ENCODE data around the gene SELENOV.
A peak's percentile ranks its signal among the peaks of the same experiment; 100 is the strongest.

SELENOV gene

GRCh38 chr19:39554701-39555311 lies 39.9 kb downstream of the SELENOV start:
- ChIA-PET POLR2A (no interaction called here), CTCF (no interaction called here)
- no peak for TF ChIP-seq NFRKB (IDR thresholded peaks at IDR 0.05)
- TF ChIP-seq PKNOX1 (IDR thresholded peaks at IDR 0.05) = no peak
- no peak for TF ChIP-seq CTBP1 (IDR thresholded peaks at IDR 0.05; ENCODE audit: borderline replicate concordance)
- TF ChIP-seq ELF4 (IDR thresholded peaks at IDR 0.05) = no peak
- TF ChIP-seq HDGF (IDR thresholded peaks at IDR 0.05; ENCODE audit: borderline replicate concordance) = no peak
- no peak for TF ChIP-seq L3MBTL2 (conservative IDR thresholded peaks at IDR 0.05)
- TF ChIP-seq BHLHE40 (IDR thresholded peaks at IDR 0.05; ENCODE audit: borderline replicate concordance) = no peak
- TF ChIP-seq LEF1 (IDR thresholded peaks at IDR 0.05; ENCODE audit: borderline replicate concordance) = no peak
- no peak for TF ChIP-seq SUZ12 (IDR thresholded peaks at IDR 0.05)
- TF ChIP-seq FOXM1 (IDR thresholded peaks at IDR 0.05; ENCODE audit: borderline replicate concordance) = no peak
- no peak for TF ChIP-seq FOXA1 (IDR thresholded peaks at IDR 0.05)
- TF ChIP-seq TARDBP (IDR thresholded peaks at IDR 0.05) = no peak
- TF ChIP-seq ZNF384 (IDR thresholded peaks at IDR 0.05) = no peak
- no peak for TF ChIP-seq ARNT (IDR thresholded peaks at IDR 0.05)
- TF ChIP-seq FOXK2 (IDR thresholded peaks at IDR 0.05) = no peak
- TF ChIP-seq SP1 (IDR thresholded peaks at IDR 0.05) = no peak
- DNase-seq (ENCODE audit: extremely low spot score) = no peak

DNA sequence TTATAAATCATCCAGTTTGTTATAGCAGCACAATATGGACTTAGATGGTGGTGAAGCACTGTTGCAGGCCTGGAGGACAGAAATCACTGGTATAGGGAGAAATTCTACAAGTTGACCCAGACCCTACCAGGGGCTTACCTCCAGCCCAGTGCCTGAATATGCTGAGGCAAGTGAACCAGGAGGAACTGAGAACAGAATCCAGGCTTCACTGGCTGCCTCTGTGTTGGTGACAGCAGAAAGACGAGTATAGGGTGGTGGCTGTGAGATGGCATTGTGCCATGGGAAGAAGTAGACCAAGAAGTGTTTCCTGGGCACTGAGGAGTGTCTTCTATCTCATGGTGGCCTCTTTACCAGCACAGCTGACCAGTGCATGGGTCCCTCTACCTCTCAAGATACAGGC lies 40.9 kb downstream of the SELENOV start:
- no peak for DNase-seq (ENCODE audit: extremely low spot score)
- TF ChIP-seq LEF1 (IDR thresholded peaks at IDR 0.05; ENCODE audit: borderline replicate concordance) (no peak), ZNF384 (IDR thresholded peaks at IDR 0.05) (no peak), ARNT (IDR thresholded peaks at IDR 0.05) (no peak), CTBP1 (IDR thresholded peaks at IDR 0.05; ENCODE audit: borderline replicate concordance) (no peak), FOXA1 (IDR thresholded peaks at IDR 0.05) (no peak)
- POLR2A ChIA-PET = no interaction called here
- CTCF ChIA-PET = no interaction called here

- TF ChIP-seq FOXA1 (IDR thresholded peaks at IDR 0.05) (peak; percentile 60; the same call in 1 of the 2 replicates), PKNOX1 (IDR thresholded peaks at IDR 0.05) (peak; percentile 43; the same call in 1 of the 2 replicates), BHLHE40 (IDR thresholded peaks at IDR 0.05; ENCODE audit: borderline replicate concordance) (no peak), NFRKB (IDR thresholded peaks at IDR 0.05) (no peak), TARDBP (IDR thresholded peaks at IDR 0.05) (no peak), SUZ12 (IDR thresholded peaks at IDR 0.05) (no peak), LEF1 (IDR thresholded peaks at IDR 0.05; ENCODE audit: borderline replicate concordance) (no peak)
- POLR2A ChIA-PET = interaction anchor here (1.2 kb wide), 1 partner anchor 122 kb away, joined by 7 read pairs; the partner anchor contains the start of gene RPS16
- CTCF ChIA-PET = no interaction called here
- peak; percentile 29 for DNase-seq (ENCODE audit: extremely low spot score)
Measured at GRCh38 chr19:39557811-39558623, 43.1 kb downstream of the SELENOV start.

DNA sequence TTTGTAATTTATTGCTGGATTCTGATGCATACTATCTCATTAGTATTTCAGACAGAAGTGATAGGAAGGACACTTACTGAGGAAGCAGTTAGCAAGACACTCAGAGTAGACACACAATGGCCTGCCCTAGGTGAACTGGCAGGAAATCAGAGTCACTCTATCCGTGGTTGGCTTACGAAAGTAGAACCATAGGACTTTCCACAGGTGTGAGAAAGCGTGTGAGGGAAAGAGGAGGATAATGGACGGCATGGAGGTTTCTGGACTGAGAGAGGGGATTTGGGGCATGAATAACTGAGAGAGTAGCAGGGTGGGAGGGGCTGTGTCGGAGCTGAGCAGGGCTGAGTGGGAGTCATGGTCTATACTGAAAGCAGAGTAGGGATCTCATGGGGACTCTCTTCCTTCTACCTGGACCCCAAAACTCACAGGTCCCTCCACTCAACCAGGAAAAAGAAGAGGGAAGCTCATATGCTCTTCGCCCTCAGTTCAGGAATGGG lies 43.7 kb downstream of the SELENOV start:
- CTCF ChIA-PET = no interaction called here
- DNase-seq (ENCODE audit: extremely low spot score) = no peak
- POLR2A ChIA-PET = no interaction called here
- no peak for TF ChIP-seq NFRKB (IDR thresholded peaks at IDR 0.05)
- no peak for TF ChIP-seq FOXK2 (IDR thresholded peaks at IDR 0.05)
- no peak for TF ChIP-seq PKNOX1 (IDR thresholded peaks at IDR 0.05)
- no peak for TF ChIP-seq L3MBTL2 (conservative IDR thresholded peaks at IDR 0.05)
- TF ChIP-seq BHLHE40 (IDR thresholded peaks at IDR 0.05; ENCODE audit: borderline replicate concordance) = no peak
- TF ChIP-seq ELF4 (IDR thresholded peaks at IDR 0.05) = no peak
- TF ChIP-seq TARDBP (IDR thresholded peaks at IDR 0.05) = no peak
- no peak for TF ChIP-seq HDGF (IDR thresholded peaks at IDR 0.05; ENCODE audit: borderline replicate concordance)
- no peak for TF ChIP-seq LEF1 (IDR thresholded peaks at IDR 0.05; ENCODE audit: borderline replicate concordance)
- no peak for TF ChIP-seq SUZ12 (IDR thresholded peaks at IDR 0.05)
- no peak for TF ChIP-seq CTBP1 (IDR thresholded peaks at IDR 0.05; ENCODE audit: borderline replicate concordance)
- TF ChIP-seq ARNT (IDR thresholded peaks at IDR 0.05) = no peak
- TF ChIP-seq FOXM1 (IDR thresholded peaks at IDR 0.05; ENCODE audit: borderline replicate concordance) = no peak

- CTCF ChIA-PET = interaction anchor here (0.5 kb wide), 1 partner anchor 12 kb away, joined by 8 read pairs; no protein-coding TSS in a partner anchor
Measured at GRCh38 chr19:39563408-39563807, 48.5 kb downstream of the SELENOV start.

DNA sequence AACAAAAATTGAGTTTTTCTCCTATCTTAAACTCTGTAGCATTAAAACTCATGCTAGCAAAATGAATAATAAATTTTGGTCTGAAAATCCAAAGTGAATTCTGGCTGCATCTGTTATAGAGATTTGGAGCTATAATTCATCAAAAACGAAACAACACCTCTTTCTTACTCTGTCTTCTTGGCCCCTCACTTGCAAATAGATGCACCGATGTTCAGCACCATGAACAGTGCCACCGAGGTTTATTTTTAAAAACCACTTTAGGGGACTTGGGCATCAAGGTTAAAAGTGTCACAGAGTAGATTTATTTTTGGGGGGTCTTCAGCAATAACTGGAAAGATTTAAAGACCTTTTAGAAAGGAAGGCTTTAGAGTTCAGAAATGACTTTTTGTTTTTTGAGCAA lies 51.1 kb downstream of the SELENOV start:
- TF ChIP-seq FOXM1 (IDR thresholded peaks at IDR 0.05; ENCODE audit: borderline replicate concordance) (no peak), LEF1 (IDR thresholded peaks at IDR 0.05; ENCODE audit: borderline replicate concordance) (no peak)
- ChIA-PET POLR2A (no interaction called here), CTCF (interaction anchor here (0.6 kb wide), 1 partner anchor 84 kb away, joined by 3 read pairs; no protein-coding TSS in a partner anchor)

More at GRCh38 chr19:39563408-39563807, 48.5 kb downstream of the SELENOV start:
- TF ChIP-seq HDGF (IDR thresholded peaks at IDR 0.05; ENCODE audit: borderline replicate concordance) (no peak), SUZ12 (IDR thresholded peaks at IDR 0.05) (no peak), TARDBP (IDR thresholded peaks at IDR 0.05) (no peak), LEF1 (IDR thresholded peaks at IDR 0.05; ENCODE audit: borderline replicate concordance) (no peak), ZNF384 (IDR thresholded peaks at IDR 0.05) (no peak)
- DNase-seq (ENCODE audit: extremely low spot score) = no peak
- POLR2A ChIA-PET = no interaction called here

More for the DNA sequence above, 51.1 kb downstream of the SELENOV start:
- DNase-seq (ENCODE audit: extremely low spot score) = no peak
